HCT116 (cell line): ENCODE data around the gene SYN1. TPM values are rescaled to one million over a fixed set of nuclear protein-coding genes. Genes with fewer than 3 reads are reported as not detected.

ENCODE experiments used
- ATAC-seq: fragments of 200-7000 bp; cut with Tn5 transposase; 2 replicates; pipeline ENCODE4 v1.9.1; 2020; ENCODE audit warnings: mild to moderate bottlenecking, moderate library complexity
- BruUV-seq: library from RNA; stranded (reverse); fragments of 400-500 nt; replicated peaks from 2 replicates; lab custom pipeline; 2021; lab: Mats Ljungman, UMichigan
- CTCF ChIA-PET: fragments of 300-600 bp; sonication (Branson Sonifier 250); formaldehyde crosslinking; loops from one replicate; lab custom pipeline; 2021; ENCODE audit warnings: antibody characterized with exemption; lab: Charles Lee
- POLR2A ChIA-PET: fragments of 300-600, 350-600 bp; sonication (Branson Sonifier 250); formaldehyde crosslinking; loops from one replicate; lab custom pipeline; 2021; ENCODE audit warnings: antibody characterized with exemption; lab: Charles Lee
- RAD21 ChIA-PET, 2 experiments: fragments of 300-600 bp; sonication (Branson Sonifier 250); formaldehyde crosslinking; loops; one replicate each; lab custom pipeline; 2023; ENCODE audit warnings: low total read pairs in 2 of 2; ENCODE audit not compliant: uncharacterized antibody in 2 of 2, unreplicated experiment in 2 of 2, low non-redundant PET in 1 of 2; lab: Charles Lee
- DNase-seq: peaks from one replicate; pipeline ENCODE4 v3.0.0-alpha.2; 2010; ENCODE audit warnings: low read depth, low spot score
- H2AFZ ChIP-seq: fragments of 200-600 bp; shearing (Covaris generic), sonication (generic); 2 replicates; pipeline ENCODE4 v1.6.1; 2017; ENCODE audit warnings: low read depth, mixed run types, mixed read lengths, antibody characterized with exemption, low read length; ENCODE audit not compliant: poor library complexity, severe bottlenecking
- H3K27ac ChIP-seq: 2 replicates; pipeline ENCODE4 v1.5.1; 2012; ENCODE audit warnings: low read depth, low read length
- H3K27me3 ChIP-seq: fragments of 200-600 bp; sonication (generic); 2 replicates; pipeline ENCODE4 v1.6.1; 2016; ENCODE audit warnings: mixed run types, low read length, mixed read lengths; ENCODE audit not compliant: insufficient read depth
- H3K36me3 ChIP-seq, 2 experiments: fragments of 200-500 bp in 1 of 2; fragments of 200-600 bp in 1 of 2; sonication (Bioruptor generic) in 1 of 2; sonication (generic) in 1 of 2; 2 replicates each; pipeline versions ENCODE4 v1.5.1 to v1.6.1; 2014 to 2016; ENCODE audit warnings: low read length in 2 of 2, inconsistent platforms in 1 of 2, mixed read lengths in 1 of 2, mixed run types in 1 of 2; ENCODE audit not compliant: insufficient read depth in 2 of 2, control insufficient read depth in 1 of 2
- H3K4me1 ChIP-seq, 2 experiments: fragments of 200-600 bp in 1 of 2; sonication (generic) in 1 of 2; 2 replicates each; pipeline versions ENCODE4 v1.5.1 to v1.6.1; 2012 to 2017; ENCODE audit warnings: low read length in 2 of 2, inconsistent platforms in 1 of 2, mild to moderate bottlenecking in 1 of 2, mixed read lengths in 1 of 2, mixed run types in 1 of 2, moderate library complexity in 1 of 2; ENCODE audit not compliant: insufficient read depth in 2 of 2, control insufficient read depth in 1 of 2
- H3K4me2 ChIP-seq: fragments of 200-600 bp; sonication (generic); 2 replicates; pipeline ENCODE4 v1.6.1; 2017; ENCODE audit warnings: mixed run types, low read length, mixed read lengths
- H3K4me3 ChIP-seq, 2 experiments: fragments of 200-600 bp in 1 of 2; sonication (generic) in 1 of 2; replicated peaks in 1 of 2; 2 replicates each; pipeline ENCODE4 v1.5.1; 2011 to 2016; ENCODE audit warnings: low read length in 2 of 2, control low read depth in 1 of 2, low read depth in 1 of 2, mild to moderate bottlenecking in 1 of 2, mixed read lengths in 1 of 2, mixed run types in 1 of 2
- H3K79me2 ChIP-seq: fragments of 200-600 bp; sonication (generic); 2 replicates; pipeline ENCODE4 v1.6.1; 2017; ENCODE audit warnings: mild to moderate bottlenecking, mixed run types, low read length, moderate library complexity, mixed read lengths; ENCODE audit not compliant: insufficient read depth
- H3K9ac ChIP-seq: fragments of 200-600 bp; sonication (generic); 2 replicates; pipeline ENCODE4 v1.6.1; 2016; ENCODE audit warnings: low read length, mixed read lengths
- H3K9me2 ChIP-seq: fragments of 200-600 bp; sonication (generic), shearing (Covaris generic); 2 replicates; pipeline ENCODE4 v1.6.1; 2017; ENCODE audit warnings: mixed run types, mild to moderate bottlenecking, moderate library complexity; ENCODE audit not compliant: insufficient read depth
- H3K9me3 ChIP-seq, 2 experiments: fragments of 200-500 bp in 1 of 2; fragments of 200-600 bp in 1 of 2; sonication (Bioruptor generic) in 1 of 2; sonication (generic) in 1 of 2; 2 replicates each; pipeline ENCODE4 v1.6.1; 2014 to 2017; ENCODE audit warnings: low read length in 2 of 2, mixed read lengths in 2 of 2, inconsistent platforms in 1 of 2, low read depth in 1 of 2, mild to moderate bottlenecking in 1 of 2, mixed run types in 1 of 2, moderate library complexity in 1 of 2; ENCODE audit not compliant: control insufficient read depth in 1 of 2, insufficient read depth in 1 of 2
- H4K20me1 ChIP-seq: fragments of 200-600 bp; sonication (generic), shearing (Covaris generic); 2 replicates; pipeline ENCODE4 v1.6.1; 2017; ENCODE audit warnings: mixed run types, mild to moderate bottlenecking, moderate library complexity; ENCODE audit not compliant: insufficient read depth
- CBX3 ChIP-seq: IDR thresholded peaks from 2 replicates; pipeline ENCODE4 v1.6.1; 2012; ENCODE audit warnings: low read depth
- CEBPB ChIP-seq: IDR thresholded peaks from 2 replicates; pipeline ENCODE4 v1.6.1; 2012; ENCODE audit warnings: low read depth
- CTCF ChIP-seq, 3 experiments: fragments of 200-600 bp in 1 of 3; sonication (generic) in 1 of 3; IDR thresholded peaks in 2 of 3; conservative IDR thresholded peaks in 1 of 3; 2 replicates each; pipeline ENCODE4 v1.5.1; 2012 to 2017; ENCODE audit warnings: low read depth in 2 of 3, low read length in 2 of 3, antibody characterized with exemption in 1 of 3, borderline replicate concordance in 1 of 3, control low read depth in 1 of 3, mild to moderate bottlenecking in 1 of 3, mixed read lengths in 1 of 3, mixed run types in 1 of 3, moderate library complexity in 1 of 3; ENCODE audit not compliant: insufficient read depth in 1 of 3
- EGR1 ChIP-seq: IDR thresholded peaks from 2 replicates; pipeline ENCODE4 v1.6.1; 2012; ENCODE audit warnings: low read depth
- EZH2 ChIP-seq: fragments of 200-600 bp; sonication (generic); IDR thresholded peaks from 2 replicates; pipeline ENCODE4 v1.6.1; 2017; ENCODE audit warnings: antibody characterized with exemption, mixed run types
- EZH2phosphoT487 ChIP-seq: fragments of 200-600 bp; IDR thresholded peaks from 2 replicates; pipeline ENCODE4 v1.6.1; 2018; ENCODE audit warnings: antibody characterized with exemption, borderline replicate concordance
- JUND ChIP-seq: IDR thresholded peaks from 2 replicates; pipeline ENCODE4 v1.6.1; 2012
- POLR2A ChIP-seq: IDR thresholded peaks from 2 replicates; pipeline ENCODE4 v1.7.0; 2011; ENCODE audit warnings: borderline replicate concordance; ENCODE audit not compliant: insufficient read depth, insufficient read length; ENCODE audit errors: extremely low read depth
- POLR2AphosphoS5 ChIP-seq: IDR thresholded peaks from 2 replicates; pipeline ENCODE4 v1.6.1; 2011; ENCODE audit warnings: mild to moderate bottlenecking, low read depth, low read length, moderate library complexity
- SIN3A ChIP-seq: IDR thresholded peaks from 2 replicates; pipeline ENCODE4 v1.6.1; 2012; ENCODE audit warnings: low read depth
- SP1 ChIP-seq: IDR thresholded peaks from 2 replicates; pipeline ENCODE4 v1.6.1; 2012; ENCODE audit warnings: low read depth
- SRF ChIP-seq: IDR thresholded peaks from 2 replicates; pipeline ENCODE4 v1.6.1; 2012; ENCODE audit warnings: low read depth
- YY1 ChIP-seq: IDR thresholded peaks from 2 replicates; pipeline ENCODE4 v1.6.1; 2011; ENCODE audit warnings: low read length, low read depth, moderate library complexity, mild to moderate bottlenecking; ENCODE audit not compliant: insufficient replicate concordance; ENCODE audit errors: extremely low read depth
- ZFX ChIP-seq: fragments of 450-650 bp; IDR thresholded peaks from 2 replicates; pipeline ENCODE4 v1.6.1; 2017
- ZNF274 ChIP-seq: fragments of 200-500 bp; sonication (Bioruptor generic); IDR thresholded peaks from 2 replicates; pipeline ENCODE4 v1.6.1; 2014; ENCODE audit warnings: mild to moderate bottlenecking, low read depth, low read length, inconsistent platforms
- intact Hi-C: fragments of 100-400 bp; cut with micrococcal nuclease; formaldehyde crosslinking; loops from 2 replicates; pipeline ENCODE4 v1.10.0; 2022
- total RNA-seq: library from RNA; stranded (reverse); gene quantifications from one replicate; pipeline ENCODE4 v1.2.1, GENCODE V29; 2021; ENCODE audit not compliant: unreplicated experiment
- TF ChIP-seq, protein P1 (sequence below): IDR thresholded peaks from 2 replicates; pipeline ENCODE4 v1.6.1; 2012; ENCODE audit warnings: low read depth
- TF ChIP-seq, protein P2 (sequence below): IDR thresholded peaks from 2 replicates; pipeline ENCODE4 v1.6.1; 2012
- TF ChIP-seq, protein P3 (sequence below): IDR thresholded peaks from 2 replicates; pipeline ENCODE4 v1.6.1; 2011; ENCODE audit warnings: mild to moderate bottlenecking, low read length, moderate library complexity; ENCODE audit not compliant: insufficient replicate concordance; ENCODE audit errors: extremely low read depth

SYN1 gene
- total RNA-seq, 1 experiment from 2014 or later, result 0.86 TPM

- Histone ChIP-seq H3K4me2 (peak overlapping the region; percentile 74), H3K4me3 (peak overlapping the region; percentile 71 to 80), H3K9me3 (no peaks in the 10 kb centered on the region), H3K36me3 (peaks cover 0 to 2% of the 10 kb centered on the region in 2 experiments; a peak in 3 of 4 replicates), H3K27me3 (no peaks in the 10 kb centered on the region), H4K20me1 (no peaks in the 10 kb centered on the region), H3K9ac (peak overlapping the region; percentile 82), H3K27ac (peak overlapping the region; percentile 64; the same call in 1 of the 2 replicates), H2AFZ (no peak overlapping the region), H3K79me2 (peaks cover 25% of the 10 kb centered on the region), H3K4me1 (peaks cover 8 to 20% of the 10 kb centered on the region in 2 experiments; a peak in 3 of 4 replicates), H3K9me2 (no peaks in the 10 kb centered on the region)
- no TSS peak for BruUV-seq
- ChIA-PET POLR2A (no interaction called here), CTCF (no interaction called here), RAD21 (no interaction called here)
- intact Hi-C loops, result no loop called here
- DNase-seq (no peak), ATAC-seq (no peak)
- TF ChIP-seq EZH2, result no peak
- no peak for TF ChIP-seq CBX3
- TF ChIP-seq SRF, result no peak
- TF ChIP-seq YY1, result no peak
- TF ChIP-seq, protein P1, sequence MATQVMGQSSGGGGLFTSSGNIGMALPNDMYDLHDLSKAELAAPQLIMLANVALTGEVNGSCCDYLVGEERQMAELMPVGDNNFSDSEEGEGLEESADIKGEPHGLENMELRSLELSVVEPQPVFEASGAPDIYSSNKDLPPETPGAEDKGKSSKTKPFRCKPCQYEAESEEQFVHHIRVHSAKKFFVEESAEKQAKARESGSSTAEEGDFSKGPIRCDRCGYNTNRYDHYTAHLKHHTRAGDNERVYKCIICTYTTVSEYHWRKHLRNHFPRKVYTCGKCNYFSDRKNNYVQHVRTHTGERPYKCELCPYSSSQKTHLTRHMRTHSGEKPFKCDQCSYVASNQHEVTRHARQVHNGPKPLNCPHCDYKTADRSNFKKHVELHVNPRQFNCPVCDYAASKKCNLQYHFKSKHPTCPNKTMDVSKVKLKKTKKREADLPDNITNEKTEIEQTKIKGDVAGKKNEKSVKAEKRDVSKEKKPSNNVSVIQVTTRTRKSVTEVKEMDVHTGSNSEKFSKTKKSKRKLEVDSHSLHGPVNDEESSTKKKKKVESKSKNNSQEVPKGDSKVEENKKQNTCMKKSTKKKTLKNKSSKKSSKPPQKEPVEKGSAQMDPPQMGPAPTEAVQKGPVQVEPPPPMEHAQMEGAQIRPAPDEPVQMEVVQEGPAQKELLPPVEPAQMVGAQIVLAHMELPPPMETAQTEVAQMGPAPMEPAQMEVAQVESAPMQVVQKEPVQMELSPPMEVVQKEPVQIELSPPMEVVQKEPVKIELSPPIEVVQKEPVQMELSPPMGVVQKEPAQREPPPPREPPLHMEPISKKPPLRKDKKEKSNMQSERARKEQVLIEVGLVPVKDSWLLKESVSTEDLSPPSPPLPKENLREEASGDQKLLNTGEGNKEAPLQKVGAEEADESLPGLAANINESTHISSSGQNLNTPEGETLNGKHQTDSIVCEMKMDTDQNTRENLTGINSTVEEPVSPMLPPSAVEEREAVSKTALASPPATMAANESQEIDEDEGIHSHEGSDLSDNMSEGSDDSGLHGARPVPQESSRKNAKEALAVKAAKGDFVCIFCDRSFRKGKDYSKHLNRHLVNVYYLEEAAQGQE, result no peak
- TF ChIP-seq POLR2AphosphoS5, result no peak
- no peak for TF ChIP-seq ZNF274
- no peak for TF ChIP-seq EZH2phosphoT487
- no peak for TF ChIP-seq CTCF (IDR thresholded peaks at IDR 0.05 in 2 of 3, conservative IDR thresholded peaks at IDR 0.05 in 1 of 3; ENCODE audit: borderline replicate concordance in 1 of 3, insufficient read depth in 1 of 3, low read depth in 2 of 3, low read length in 2 of 3)
- no peak for TF ChIP-seq SIN3A
- no peak for TF ChIP-seq CEBPB
- no peak for TF ChIP-seq SP1
- TF ChIP-seq ZFX, result no peak
- TF ChIP-seq, protein P2, sequence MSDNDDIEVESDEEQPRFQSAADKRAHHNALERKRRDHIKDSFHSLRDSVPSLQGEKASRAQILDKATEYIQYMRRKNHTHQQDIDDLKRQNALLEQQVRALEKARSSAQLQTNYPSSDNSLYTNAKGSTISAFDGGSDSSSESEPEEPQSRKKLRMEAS, result no peak
- TF ChIP-seq JUND, result no peak
- no peak for TF ChIP-seq POLR2A
- TF ChIP-seq, protein P3, sequence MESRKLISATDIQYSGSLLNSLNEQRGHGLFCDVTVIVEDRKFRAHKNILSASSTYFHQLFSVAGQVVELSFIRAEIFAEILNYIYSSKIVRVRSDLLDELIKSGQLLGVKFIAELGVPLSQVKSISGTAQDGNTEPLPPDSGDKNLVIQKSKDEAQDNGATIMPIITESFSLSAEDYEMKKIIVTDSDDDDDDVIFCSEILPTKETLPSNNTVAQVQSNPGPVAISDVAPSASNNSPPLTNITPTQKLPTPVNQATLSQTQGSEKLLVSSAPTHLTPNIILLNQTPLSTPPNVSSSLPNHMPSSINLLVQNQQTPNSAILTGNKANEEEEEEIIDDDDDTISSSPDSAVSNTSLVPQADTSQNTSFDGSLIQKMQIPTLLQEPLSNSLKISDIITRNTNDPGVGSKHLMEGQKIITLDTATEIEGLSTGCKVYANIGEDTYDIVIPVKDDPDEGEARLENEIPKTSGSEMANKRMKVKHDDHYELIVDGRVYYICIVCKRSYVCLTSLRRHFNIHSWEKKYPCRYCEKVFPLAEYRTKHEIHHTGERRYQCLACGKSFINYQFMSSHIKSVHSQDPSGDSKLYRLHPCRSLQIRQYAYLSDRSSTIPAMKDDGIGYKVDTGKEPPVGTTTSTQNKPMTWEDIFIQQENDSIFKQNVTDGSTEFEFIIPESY, result no peak
- TF ChIP-seq EGR1, result no peak
Observed at GRCh38 chrX:47649781-47650163, 30.1 kb upstream of the SYN1 start.
